ENCODE results near the gene SRL.

The SRL gene

GRCh38 chr16:4241928-4242283 lies at the start of gene SRL:
SRL (minus strand) TSS chr16:4242080; CDS start chr16:4242067, 13 bp downstream.
- no peak for TF ChIP-seq ZNF274 (IDR thresholded peaks at IDR 0.05; ENCODE audit: low read depth, low read length)
- H3K4me3 ChIP-seq (ENCODE audit: low read length) = no peak within 1 kb of the TSS

GRCh38 chr16:4290236-4290830 lies 48.5 kb upstream of the SRL start:
- TF ChIP-seq ZNF274 (IDR thresholded peaks at IDR 0.05; ENCODE audit: low read depth, low read length) = no peak
- H3K4me3 ChIP-seq (ENCODE audit: low read length) = no peak overlapping the region

GRCh38 chr16:4288148-4288921 lies 46.5 kb upstream of the SRL start:
- H3K4me3 ChIP-seq (ENCODE audit: low read length) = no peak overlapping the region
- no peak for TF ChIP-seq ZNF274 (IDR thresholded peaks at IDR 0.05; ENCODE audit: low read depth, low read length)

GRCh38 chr16:4285167-4285566 lies 43.3 kb upstream of the SRL start:
- no peak for TF ChIP-seq ZNF274 (IDR thresholded peaks at IDR 0.05; ENCODE audit: low read depth, low read length)
- H3K4me3 ChIP-seq (ENCODE audit: low read length) = no peak overlapping the region

- H3K4me3 ChIP-seq (ENCODE audit: low read length) = no peak overlapping the region
- TF ChIP-seq ZNF274 (IDR thresholded peaks at IDR 0.05; ENCODE audit: low read depth, low read length) = no peak
Observed at GRCh38 chr16:4283939-4284338, 42.1 kb upstream of the SRL start.

GRCh38 chr16:4283441-4283840 lies 41.6 kb upstream of the SRL start:
- H3K4me3 ChIP-seq (ENCODE audit: low read length) = no peak overlapping the region

GRCh38 chr16:4280625-4281024 lies 38.7 kb upstream of the SRL start:
- TF ChIP-seq ZNF274 (IDR thresholded peaks at IDR 0.05; ENCODE audit: low read depth, low read length) = no peak
- no peak overlapping the region for H3K4me3 ChIP-seq (ENCODE audit: low read length)

More at GRCh38 chr16:4283441-4283840, 41.6 kb upstream of the SRL start:
- no peak for TF ChIP-seq ZNF274 (IDR thresholded peaks at IDR 0.05; ENCODE audit: low read depth, low read length)

GRCh38 chr16:4277987-4278513 lies 36.2 kb upstream of the SRL start:
- TF ChIP-seq ZNF274 (IDR thresholded peaks at IDR 0.05; ENCODE audit: low read depth, low read length) = no peak
- H3K4me3 ChIP-seq (ENCODE audit: low read length) = no peak overlapping the region

GRCh38 chr16:4275861-4276260 lies 34.0 kb upstream of the SRL start:
- no peak overlapping the region for H3K4me3 ChIP-seq (ENCODE audit: low read length)
- TF ChIP-seq ZNF274 (IDR thresholded peaks at IDR 0.05; ENCODE audit: low read depth, low read length) = no peak

- TF ChIP-seq ZNF274 (IDR thresholded peaks at IDR 0.05; ENCODE audit: low read depth, low read length) = no peak
- H3K4me3 ChIP-seq (ENCODE audit: low read length) = peak overlapping the region; percentile 87; the same call in 1 of the 2 replicates
Observed at GRCh38 chr16:4273858-4274311, 32.0 kb upstream of the SRL start.

- TF ChIP-seq ZNF274 (IDR thresholded peaks at IDR 0.05; ENCODE audit: low read depth, low read length) = no peak
- peak overlapping the region; percentile 87 for H3K4me3 ChIP-seq (ENCODE audit: low read length)
Observed at GRCh38 chr16:4272114-4272956, 30.5 kb upstream of the SRL start.

GRCh38 chr16:4271176-4272113 lies 29.6 kb upstream of the SRL start:
- H3K4me3 ChIP-seq (ENCODE audit: low read length) = peak overlapping the region; percentile 87
- TF ChIP-seq ZNF274 (IDR thresholded peaks at IDR 0.05; ENCODE audit: low read depth, low read length) = no peak

- peak overlapping the region; percentile 87; the same call in 1 of the 2 replicates for H3K4me3 ChIP-seq (ENCODE audit: low read length)
- no peak for TF ChIP-seq ZNF274 (IDR thresholded peaks at IDR 0.05; ENCODE audit: low read depth, low read length)
Observed at GRCh38 chr16:4270595-4270994, 28.7 kb upstream of the SRL start.

Data from GM08714 (cell line).